ENCODE measurements around the gene CFAP410.

The CFAP410 gene

DNA sequence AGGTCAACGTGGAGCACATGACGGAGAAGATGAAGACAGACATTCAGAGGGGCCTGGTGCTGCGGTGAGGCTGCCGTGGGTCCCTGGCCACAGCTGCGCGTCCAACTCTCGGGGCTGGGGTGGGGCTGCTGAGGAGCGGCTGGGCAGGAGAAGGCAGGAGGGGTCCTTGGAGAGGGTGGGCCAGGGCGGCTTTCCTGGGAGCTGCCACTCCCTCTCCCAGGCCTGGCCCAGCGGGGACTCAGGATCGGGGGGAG lies 14.4 kb downstream of the CFAP410 start:
- H3K36me3 ChIP-seq (ENCODE audit: control insufficient read depth, insufficient read depth, low read length): peaks cover 46% of the 10 kb centered on the region
- no peak for TF ChIP-seq CTCF (IDR thresholded peaks at IDR 0.05; ENCODE audit: insufficient read depth, low read length, poor library complexity, severe bottlenecking)
- no peaks in the 10 kb centered on the region for H3K27me3 ChIP-seq (replicated peaks; ENCODE audit: control insufficient read depth, insufficient read depth, low read length)
- H3K4me3 ChIP-seq (replicated peaks; ENCODE audit: low read depth, low read length): no peak overlapping the region
- no peak for DNase-seq (ENCODE audit: extremely low read depth, insufficient read length)

DNA sequence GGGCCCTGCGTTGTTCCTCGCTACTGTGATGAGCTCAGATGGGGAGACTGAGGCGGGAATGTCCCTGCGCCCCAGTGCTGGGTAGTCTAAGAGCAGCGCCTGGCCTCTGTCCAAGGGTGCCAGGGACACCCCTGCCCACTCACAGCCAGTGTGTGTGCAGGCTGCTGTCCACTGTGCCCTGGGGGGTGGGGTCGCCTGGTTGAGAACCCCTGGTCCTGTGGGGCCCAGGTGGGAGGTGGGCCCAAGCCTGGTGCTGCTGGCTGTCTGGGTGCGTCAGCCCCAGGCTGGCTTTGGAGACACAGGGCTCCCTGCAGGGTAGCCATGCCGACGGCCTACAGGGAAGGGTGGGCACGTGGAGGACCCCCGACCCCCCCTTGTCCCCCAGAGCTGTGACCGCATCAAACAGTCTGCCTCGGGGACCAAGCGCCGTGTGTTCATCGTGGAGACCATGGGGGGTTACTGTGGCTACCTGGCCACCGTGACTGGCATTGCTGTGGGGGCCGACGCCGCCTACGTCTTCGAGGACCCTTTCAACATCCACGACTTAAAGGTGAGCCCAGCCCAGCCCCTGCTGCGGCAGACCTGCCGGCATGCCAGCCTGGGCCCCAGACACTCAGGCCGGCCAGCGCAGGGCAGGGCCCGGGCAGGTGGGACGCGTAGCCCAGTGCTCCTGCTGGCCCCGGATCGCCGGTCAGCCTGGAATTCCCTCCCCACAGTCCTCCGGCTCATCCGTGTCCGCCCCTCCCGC lies 14.9 kb downstream of the CFAP410 start:
- TF ChIP-seq CTCF (IDR thresholded peaks at IDR 0.05; ENCODE audit: insufficient read depth, low read length, poor library complexity, severe bottlenecking): no peak
- Histone ChIP-seq H3K36me3 (ENCODE audit: control insufficient read depth, insufficient read depth, low read length) (peaks cover 49% of the 10 kb centered on the region), H3K27me3 (replicated peaks; ENCODE audit: control insufficient read depth, insufficient read depth, low read length) (no peaks in the 10 kb centered on the region), H3K4me3 (replicated peaks; ENCODE audit: low read depth, low read length) (no peak overlapping the region)
- no peak for DNase-seq (ENCODE audit: extremely low read depth, insufficient read length)

- H3K27me3 ChIP-seq (replicated peaks; ENCODE audit: control insufficient read depth, insufficient read depth, low read length): no peaks in the 10 kb centered on the region
- DNase-seq (ENCODE audit: extremely low read depth, insufficient read length): no peak
- H3K36me3 ChIP-seq (ENCODE audit: control insufficient read depth, insufficient read depth, low read length): peaks cover 54% of the 10 kb centered on the region
- no peak for TF ChIP-seq CTCF (IDR thresholded peaks at IDR 0.05; ENCODE audit: insufficient read depth, low read length, poor library complexity, severe bottlenecking)
- H3K4me3 ChIP-seq (replicated peaks; ENCODE audit: low read depth, low read length): no peak overlapping the region
These were observed 15.6 kb downstream of the CFAP410 start for GRCh38 chr21:44323591-44323990.

- no peak for TF ChIP-seq CTCF (IDR thresholded peaks at IDR 0.05; ENCODE audit: insufficient read depth, low read length, poor library complexity, severe bottlenecking)
- Histone ChIP-seq H3K27me3 (replicated peaks; ENCODE audit: control insufficient read depth, insufficient read depth, low read length) (no peaks in the 10 kb centered on the region), H3K4me3 (replicated peaks; ENCODE audit: low read depth, low read length) (no peak overlapping the region), H3K36me3 (ENCODE audit: control insufficient read depth, insufficient read depth, low read length) (peaks cover 58% of the 10 kb centered on the region)
- no peak for DNase-seq (ENCODE audit: extremely low read depth, insufficient read length)
These were observed 16.4 kb downstream of the CFAP410 start for GRCh38 chr21:44322621-44323325.

GRCh38 chr21:44321846-44322450 lies 17.2 kb downstream of the CFAP410 start:
- no peak for TF ChIP-seq CTCF (IDR thresholded peaks at IDR 0.05; ENCODE audit: insufficient read depth, low read length, poor library complexity, severe bottlenecking)
- H3K4me3 ChIP-seq (replicated peaks; ENCODE audit: low read depth, low read length): no peak overlapping the region
- H3K27me3 ChIP-seq (replicated peaks; ENCODE audit: control insufficient read depth, insufficient read depth, low read length): no peaks in the 10 kb centered on the region
- H3K36me3 ChIP-seq (ENCODE audit: control insufficient read depth, insufficient read depth, low read length): peaks cover 60% of the 10 kb centered on the region
- DNase-seq (ENCODE audit: extremely low read depth, insufficient read length): no peak

Measured in GM06990 (cell line).